ENCODE data around the gene AMOTL1. TPM values are rescaled to one million over a fixed set of nuclear protein-coding genes. Genes with fewer than 3 reads are reported as not detected.

AMOTL1 gene
- total RNA-seq, 3 donors from 2014 or later (not counting 1 experiment from before 2014, with no cell fraction given): 7.1 to 8.9 (median 8.7) TPM

DNA sequence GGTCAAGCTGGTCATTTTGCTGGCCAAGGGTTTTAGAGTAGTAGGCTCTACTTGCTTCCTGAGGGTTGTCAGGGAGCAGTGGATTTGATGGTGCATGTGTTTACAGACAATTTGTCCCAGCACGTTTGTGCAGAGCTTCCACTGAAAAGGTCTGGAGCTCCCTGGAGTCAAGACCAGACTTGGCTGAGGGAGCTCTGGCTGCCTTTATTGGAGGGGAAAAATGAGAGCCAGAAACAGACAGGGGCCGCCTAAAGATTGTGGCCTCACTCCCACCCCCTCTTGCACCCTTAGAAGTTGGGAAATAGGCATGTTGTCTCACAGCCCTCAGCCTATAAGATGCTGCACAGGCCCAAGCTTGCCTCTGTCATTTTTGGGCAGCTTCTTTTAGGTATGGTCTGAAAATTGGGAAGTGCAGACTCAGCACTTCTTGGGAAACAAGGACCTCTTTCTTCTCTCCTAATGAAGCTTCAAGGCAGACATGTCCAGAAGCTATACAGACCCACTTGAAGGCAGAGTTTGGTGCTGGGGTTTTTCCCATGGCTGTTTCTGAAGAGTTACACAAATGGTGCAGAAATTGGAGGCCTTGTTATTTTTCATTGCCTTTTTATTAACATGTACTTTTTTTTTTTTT lies 55.1 kb downstream of the AMOTL1 start:
- Mint-ChIP-seq H3K9me3 (no peaks in the 10 kb centered on the region), H3K4me1 (no peaks in the 10 kb centered on the region), H3K27me3 (ENCODE audit: low read depth in 2 of 2) (no peaks in the 10 kb centered on the region), H3K27ac (no peak overlapping the region), H3K36me3 (no peaks in the 10 kb centered on the region), H3K4me3 (no peak overlapping the region)
- TF ChIP-seq, protein P1, sequence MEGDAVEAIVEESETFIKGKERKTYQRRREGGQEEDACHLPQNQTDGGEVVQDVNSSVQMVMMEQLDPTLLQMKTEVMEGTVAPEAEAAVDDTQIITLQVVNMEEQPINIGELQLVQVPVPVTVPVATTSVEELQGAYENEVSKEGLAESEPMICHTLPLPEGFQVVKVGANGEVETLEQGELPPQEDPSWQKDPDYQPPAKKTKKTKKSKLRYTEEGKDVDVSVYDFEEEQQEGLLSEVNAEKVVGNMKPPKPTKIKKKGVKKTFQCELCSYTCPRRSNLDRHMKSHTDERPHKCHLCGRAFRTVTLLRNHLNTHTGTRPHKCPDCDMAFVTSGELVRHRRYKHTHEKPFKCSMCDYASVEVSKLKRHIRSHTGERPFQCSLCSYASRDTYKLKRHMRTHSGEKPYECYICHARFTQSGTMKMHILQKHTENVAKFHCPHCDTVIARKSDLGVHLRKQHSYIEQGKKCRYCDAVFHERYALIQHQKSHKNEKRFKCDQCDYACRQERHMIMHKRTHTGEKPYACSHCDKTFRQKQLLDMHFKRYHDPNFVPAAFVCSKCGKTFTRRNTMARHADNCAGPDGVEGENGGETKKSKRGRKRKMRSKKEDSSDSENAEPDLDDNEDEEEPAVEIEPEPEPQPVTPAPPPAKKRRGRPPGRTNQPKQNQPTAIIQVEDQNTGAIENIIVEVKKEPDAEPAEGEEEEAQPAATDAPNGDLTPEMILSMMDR (IDR thresholded peaks at IDR 0.05): no peak
- H3K9me3 ChIP-seq (ENCODE audit: control insufficient read depth, insufficient read depth, low read length): no peaks in the 10 kb centered on the region
- DNase-seq: no peak
- no peak overlapping the region for H3K27ac ChIP-seq (ENCODE audit: low read length)
- H3K4me1 ChIP-seq (ENCODE audit: control insufficient read depth, insufficient read depth, low read length): no peaks in the 10 kb centered on the region
- H3K36me3 ChIP-seq (ENCODE audit: control insufficient read depth, insufficient read depth, low read length): no peaks in the 10 kb centered on the region
- intact Hi-C loops (cut with micrococcal nuclease): no loop called here
- no peak overlapping the region for H3K4me3 ChIP-seq (ENCODE audit: low read length)
- H3K27me3 ChIP-seq (ENCODE audit: control insufficient read depth, insufficient read depth, low read length): no peaks in the 10 kb centered on the region
- no peak for ATAC-seq
- WGBS (ENCODE audit: insufficient coverage): 87% methylated on average over 2 of the region's 2 CpGs

DNA sequence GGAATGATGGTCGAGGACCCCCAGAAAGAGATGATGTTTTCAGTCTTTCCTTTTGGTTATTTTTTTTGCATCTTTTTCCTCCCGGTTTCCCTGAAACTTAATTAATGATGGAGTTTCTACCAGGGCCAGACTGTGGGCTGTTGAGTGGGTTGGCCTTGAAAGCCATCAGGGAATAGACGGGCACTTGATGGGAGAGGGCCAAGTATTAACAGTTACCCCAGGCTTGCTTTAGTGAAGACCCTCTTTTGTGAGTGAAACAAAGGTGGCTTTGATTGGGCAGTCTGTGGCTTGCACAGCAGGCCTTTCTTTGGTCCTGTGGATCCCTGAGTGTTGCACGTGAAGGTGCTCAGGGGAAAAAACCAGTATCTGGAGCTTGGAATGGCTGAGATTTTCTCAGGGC lies 56.9 kb downstream of the AMOTL1 start:
- no peak for DNase-seq
- Mint-ChIP-seq H3K36me3 (no peaks in the 10 kb centered on the region), H3K9me3 (no peaks in the 10 kb centered on the region), H3K4me1 (no peaks in the 10 kb centered on the region), H3K4me3 (no peak overlapping the region), H3K27ac (no peak overlapping the region), H3K27me3 (ENCODE audit: low read depth in 2 of 2) (no peaks in the 10 kb centered on the region)
- no peak for ATAC-seq
- Histone ChIP-seq H3K4me3 (ENCODE audit: low read length) (no peak overlapping the region), H3K4me1 (ENCODE audit: control insufficient read depth, insufficient read depth, low read length) (no peaks in the 10 kb centered on the region), H3K36me3 (ENCODE audit: control insufficient read depth, insufficient read depth, low read length) (no peaks in the 10 kb centered on the region), H3K27ac (ENCODE audit: low read length) (no peak overlapping the region), H3K9me3 (ENCODE audit: control insufficient read depth, insufficient read depth, low read length) (no peaks in the 10 kb centered on the region), H3K27me3 (ENCODE audit: control insufficient read depth, insufficient read depth, low read length) (no peaks in the 10 kb centered on the region)
- WGBS (ENCODE audit: insufficient coverage): 90% methylated on average over 4 of the region's 4 CpGs
- TF ChIP-seq, protein P1 (IDR thresholded peaks at IDR 0.05): no peak
- intact Hi-C loops (cut with micrococcal nuclease): no loop called here

DNA sequence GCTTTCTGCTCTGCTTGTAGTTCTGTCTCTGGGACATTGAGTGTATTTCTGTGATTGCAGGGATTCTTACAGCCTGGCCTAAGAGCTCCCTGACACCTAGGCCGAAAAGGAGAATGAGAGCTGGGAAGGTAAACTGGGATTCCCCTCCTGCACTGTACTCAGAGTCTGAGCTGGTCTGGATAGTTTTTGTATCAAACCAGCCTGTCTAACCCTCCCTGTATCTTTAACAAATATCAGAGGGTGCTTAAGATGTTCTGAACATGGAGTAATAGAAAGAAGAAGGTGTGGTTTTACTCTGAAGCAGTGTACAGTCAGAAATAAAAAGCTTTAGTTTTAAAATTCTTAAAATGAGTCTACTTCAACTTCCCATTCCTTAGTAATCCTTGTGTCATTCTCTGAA lies 57.3 kb downstream of the AMOTL1 start:
- H3K27me3 ChIP-seq (ENCODE audit: control insufficient read depth, insufficient read depth, low read length): no peaks in the 10 kb centered on the region
- no peak overlapping the region for H3K4me3 ChIP-seq (ENCODE audit: low read length)
- no peaks in the 10 kb centered on the region for H3K36me3 Mint-ChIP-seq
- H3K9me3 ChIP-seq (ENCODE audit: control insufficient read depth, insufficient read depth, low read length): no peaks in the 10 kb centered on the region
- TF ChIP-seq, protein P1 (IDR thresholded peaks at IDR 0.05): no peak
- no peaks in the 10 kb centered on the region for H3K9me3 Mint-ChIP-seq
- no peaks in the 10 kb centered on the region for H3K4me1 ChIP-seq (ENCODE audit: control insufficient read depth, insufficient read depth, low read length)
- intact Hi-C loops (cut with micrococcal nuclease): no loop called here
- H3K36me3 ChIP-seq (ENCODE audit: control insufficient read depth, insufficient read depth, low read length): no peaks in the 10 kb centered on the region
- H3K27me3 Mint-ChIP-seq (ENCODE audit: low read depth in 2 of 2): no peaks in the 10 kb centered on the region
- no peak overlapping the region for H3K27ac ChIP-seq (ENCODE audit: low read length)
- ATAC-seq: no peak
- 89% methylated on average over 1 of the region's 1 CpG for WGBS (ENCODE audit: insufficient coverage)
- no peaks in the 10 kb centered on the region for H3K4me1 Mint-ChIP-seq
- H3K4me3 Mint-ChIP-seq: no peak overlapping the region
- H3K27ac Mint-ChIP-seq: no peak overlapping the region
- DNase-seq: no peak

DNA sequence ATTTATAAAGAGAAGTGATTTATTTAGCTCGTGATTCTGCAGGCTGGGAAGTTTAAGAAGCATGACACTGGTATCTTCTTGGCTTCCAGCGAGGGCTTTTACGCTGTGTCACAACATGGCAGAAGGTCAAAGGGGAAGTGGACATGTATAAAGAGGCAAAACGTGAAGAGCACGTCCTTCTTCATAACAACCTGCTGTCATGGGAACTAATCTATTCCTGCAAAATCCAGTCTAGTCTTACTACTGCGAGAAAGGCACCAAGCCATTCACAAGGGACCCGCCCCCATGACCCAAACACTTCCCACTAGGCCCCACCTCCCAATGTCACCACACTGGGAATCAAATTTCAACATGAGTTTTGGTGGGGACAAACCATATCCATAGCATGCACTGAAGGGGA lies 58.3 kb downstream of the AMOTL1 start:
- no peak for DNase-seq
- no peaks in the 10 kb centered on the region for H3K27me3 Mint-ChIP-seq (ENCODE audit: low read depth in 2 of 2)
- Histone ChIP-seq H3K9me3 (ENCODE audit: control insufficient read depth, insufficient read depth, low read length) (no peaks in the 10 kb centered on the region), H3K36me3 (ENCODE audit: control insufficient read depth, insufficient read depth, low read length) (no peaks in the 10 kb centered on the region), H3K4me3 (ENCODE audit: low read length) (no peak overlapping the region), H3K27ac (ENCODE audit: low read length) (no peak overlapping the region), H3K27me3 (ENCODE audit: control insufficient read depth, insufficient read depth, low read length) (no peaks in the 10 kb centered on the region), H3K4me1 (ENCODE audit: control insufficient read depth, insufficient read depth, low read length) (no peaks in the 10 kb centered on the region)
- no peak overlapping the region for H3K4me3 Mint-ChIP-seq
- no peaks in the 10 kb centered on the region for H3K36me3 Mint-ChIP-seq
- WGBS (ENCODE audit: insufficient coverage): 86% methylated on average over 7 of the region's 7 CpGs
- H3K4me1 Mint-ChIP-seq: no peaks in the 10 kb centered on the region
- no peak overlapping the region for H3K27ac Mint-ChIP-seq
- no peaks in the 10 kb centered on the region for H3K9me3 Mint-ChIP-seq
- ATAC-seq: no peak
- TF ChIP-seq, protein P1 (IDR thresholded peaks at IDR 0.05): no peak
- intact Hi-C loops (cut with micrococcal nuclease): no loop called here
